OCI-LY7 (cell line): ENCODE data around the gene PLPPR3. TPM values are rescaled to one million over a fixed set of nuclear protein-coding genes. Genes with fewer than 3 reads are reported as not detected.

Experiments
- BruUV-seq: library from RNA; stranded (reverse); fragments of 400-500 nt; replicated peaks from 2 replicates; lab custom pipeline; 2021; lab: Mats Ljungman, UMichigan
- CTCF ChIA-PET: fragments of 300-600 bp; sonication (Branson Sonifier 250); formaldehyde crosslinking; loops from one replicate; lab custom pipeline; 2022; ENCODE audit warnings: antibody characterized with exemption; ENCODE audit not compliant: unreplicated experiment; lab: Charles Lee
- POLR2A ChIA-PET: fragments of 300-600 bp; sonication (Branson Sonifier 250); formaldehyde crosslinking; loops from one replicate; lab custom pipeline; 2022; ENCODE audit warnings: antibody characterized with exemption; lab: Charles Lee
- DNase-seq: peaks from one replicate; pipeline ENCODE4 v3.0.0-alpha.2; 2015; ENCODE audit warnings: low spot score
- H2AFZ ChIP-seq: fragments of 200-600 bp; sonication (generic), shearing (Covaris generic); 2 replicates; pipeline ENCODE4 v1.6.1; 2014; ENCODE audit warnings: mild to moderate bottlenecking, antibody characterized with exemption, low read length, moderate library complexity
- H3K27ac ChIP-seq: fragments of 200-600 bp; sonication (generic); 2 replicates; pipeline ENCODE4 v1.5.1; 2014; ENCODE audit warnings: mixed run types, low read depth, mild to moderate bottlenecking, moderate library complexity, low read length, inconsistent platforms; ENCODE audit not compliant: poor library complexity, severe bottlenecking
- H3K36me3 ChIP-seq: fragments of 200-600 bp; sonication (generic); 2 replicates; pipeline ENCODE4 v1.6.1; 2014; ENCODE audit warnings: mild to moderate bottlenecking, antibody characterized with exemption, low read length, moderate library complexity, mixed read lengths; ENCODE audit not compliant: insufficient read depth
- H3K4me1 ChIP-seq: fragments of 200-600 bp; sonication (generic); 2 replicates; pipeline ENCODE4 v1.5.1; 2014; ENCODE audit warnings: mild to moderate bottlenecking, low read length; ENCODE audit not compliant: insufficient read depth, poor library complexity, severe bottlenecking
- H3K4me2 ChIP-seq: fragments of 200-600 bp; sonication (generic); 2 replicates; pipeline ENCODE4 v1.6.1; 2014; ENCODE audit warnings: mild to moderate bottlenecking, low read length
- H3K4me3 ChIP-seq: fragments of 200-600 bp; sonication (generic); 2 replicates; pipeline ENCODE4 v1.5.1; 2014; ENCODE audit warnings: mild to moderate bottlenecking, low read depth, low read length; ENCODE audit not compliant: poor library complexity, severe bottlenecking
- H3K79me2 ChIP-seq: fragments of 200-600 bp; sonication (generic); 2 replicates; pipeline ENCODE4 v1.6.1; 2016; ENCODE audit warnings: low read depth, mild to moderate bottlenecking, low read length, moderate library complexity, mixed read lengths; ENCODE audit not compliant: insufficient read depth
- H3K9me2 ChIP-seq: fragments of 200-600 bp; sonication (generic); 2 replicates; pipeline ENCODE4 v1.6.1; 2016; ENCODE audit warnings: mild to moderate bottlenecking, low read length, mixed read lengths; ENCODE audit not compliant: insufficient read depth
- H3K9me3 ChIP-seq: fragments of 200-600 bp; sonication (generic); 2 replicates; pipeline ENCODE4 v1.6.1; 2014; ENCODE audit warnings: mild to moderate bottlenecking, mixed run types, low read length, mixed read lengths
- H4K20me1 ChIP-seq: fragments of 200-600 bp; sonication (generic); 2 replicates; pipeline ENCODE4 v1.6.1; 2014; ENCODE audit warnings: mild to moderate bottlenecking, antibody characterized with exemption, low read length, moderate library complexity, mixed read lengths; ENCODE audit not compliant: insufficient read depth
- CTCF ChIP-seq: fragments of 200-600 bp; sonication (generic); conservative IDR thresholded peaks from 2 replicates; pipeline ENCODE4 v1.5.1; 2014; ENCODE audit warnings: mild to moderate bottlenecking, antibody characterized with exemption, low read length, moderate library complexity, mixed read lengths
- EZH2phosphoT487 ChIP-seq: fragments of 200-600 bp; sonication (generic); IDR thresholded peaks from 2 replicates; pipeline ENCODE4 v1.6.1; 2018; ENCODE audit warnings: low read depth, borderline replicate concordance, mild to moderate bottlenecking, mixed run types, antibody characterized with exemption, low read length, moderate library complexity, mixed read lengths
- intact Hi-C: fragments of 100-400 bp; cut with micrococcal nuclease; formaldehyde crosslinking; loops from one replicate; pipeline ENCODE4 v1.10.0; 2022; ENCODE audit not compliant: unreplicated experiment
- total RNA-seq, 2 experiments: library from RNA; depleted of rRNA in 1 of 2; stranded (reverse); fragments of >200 nt in 1 of 2; shearing (Covaris generic) in 1 of 2; gene quantifications; 2 replicates each; pipeline ENCODE4 v1.2.3, GENCODE V29; 2014 to 2022

Gene PLPPR3
- total RNA-seq, 2 experiments from 2014 or later: not detected

GRCh38 chr19:815775-816499 is 5.8 kb downstream of the PLPPR3 start:
- Histone ChIP-seq H3K9me3 (no peaks in the 10 kb centered on the region), H3K4me1 (no peaks in the 10 kb centered on the region), H3K36me3 (peaks cover 57% of the 10 kb centered on the region), H3K4me3 (no peak overlapping the region), H3K4me2 (no peak overlapping the region), H3K79me2 (no peaks in the 10 kb centered on the region), H3K27ac (no peak overlapping the region), H2AFZ (no peak overlapping the region), H3K9me2 (no peaks in the 10 kb centered on the region), H4K20me1 (no peaks in the 10 kb centered on the region)
- CTCF ChIA-PET: no interaction called here
- no peak for TF ChIP-seq CTCF
- no peak for TF ChIP-seq EZH2phosphoT487
- DNase-seq: no peak
- no TSS peak for BruUV-seq
- POLR2A ChIA-PET: no interaction called here
- intact Hi-C loops: no loop called here

DNA sequence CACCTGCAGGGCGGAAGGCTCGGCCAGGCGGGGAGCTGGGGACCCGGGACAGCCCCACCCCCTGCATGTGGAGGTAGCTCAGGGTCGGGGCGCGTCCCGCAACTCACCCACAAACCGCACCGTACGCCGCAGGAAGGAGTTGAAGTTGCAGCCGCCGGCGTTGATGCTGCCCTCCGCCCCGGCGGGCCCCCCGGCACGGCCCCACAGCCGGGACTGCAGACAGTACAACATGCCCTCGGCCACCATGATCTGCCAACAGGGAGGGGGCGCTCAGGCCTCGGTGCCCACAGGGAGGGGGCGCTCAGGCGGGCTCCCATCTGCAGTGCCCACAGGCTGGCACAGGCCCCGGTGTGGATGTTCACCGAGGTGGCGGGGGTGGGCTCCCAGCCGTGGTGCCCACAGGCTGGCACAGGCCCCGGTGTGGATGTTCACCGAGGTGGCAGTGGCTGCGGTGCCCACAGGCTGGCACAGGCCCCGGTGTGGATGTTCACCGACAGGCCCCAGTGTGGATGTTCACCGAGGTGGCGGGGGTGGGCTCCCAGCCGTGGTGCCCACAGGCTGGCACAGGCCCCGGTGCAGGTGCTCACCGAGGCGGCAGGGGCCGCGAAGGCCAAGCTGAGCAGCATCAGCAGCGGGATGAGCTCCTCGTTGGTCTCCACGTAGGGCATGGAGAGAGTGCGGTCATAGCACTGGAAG is 6.5 kb downstream of the PLPPR3 start:
- Histone ChIP-seq H4K20me1 (no peaks in the 10 kb centered on the region), H3K9me2 (no peaks in the 10 kb centered on the region), H3K27ac (no peak overlapping the region), H3K36me3 (peaks cover 64% of the 10 kb centered on the region), H3K79me2 (no peaks in the 10 kb centered on the region), H2AFZ (no peak overlapping the region), H3K4me2 (no peak overlapping the region), H3K4me1 (no peaks in the 10 kb centered on the region), H3K4me3 (no peak overlapping the region), H3K9me3 (no peaks in the 10 kb centered on the region)
- BruUV-seq: no TSS peak
- TF ChIP-seq CTCF (no peak), EZH2phosphoT487 (no peak)
- CTCF ChIA-PET: no interaction called here
- DNase-seq: no peak
- intact Hi-C loops: no loop called here
- POLR2A ChIA-PET: no interaction called here
